H1 (cell line): ENCODE results near the gene GSAP. TPM values are rescaled to one million over a fixed set of nuclear protein-coding genes. Genes with fewer than 3 reads are reported as not detected.

Source experiments
- CTCF ChIA-PET: fragments of 300-600 bp; sonication (Branson Sonifier 250); formaldehyde crosslinking; loops from one replicate; lab custom pipeline; 2021; ENCODE audit not compliant: partially characterized antibody; lab: Charles Lee
- POLR2A ChIA-PET: fragments of 300-600 bp; sonication (Branson Sonifier 250); formaldehyde crosslinking; loops from one replicate; lab custom pipeline; 2021; ENCODE audit warnings: inconsistent platforms; ENCODE audit not compliant: partially characterized antibody; lab: Charles Lee
- DNase-seq, 2 experiments: peaks; one replicate each; pipeline versions ENCODE4 v3.0.0 to v3.0.0-alpha.2; 2010 to 2022; ENCODE audit warnings: low spot score in 2 of 2, low read depth in 1 of 2, mixed read lengths in 1 of 2
- FAIRE-seq: peaks from 2 replicates; lab custom pipeline; 2011; peaks lifted over from hg19 to GRCh38; lab: Jason Lieb, UNC
- H2AFZ ChIP-seq: 2 replicates; pipeline ENCODE4 v1.8.1; 2012; ENCODE audit warnings: low read length, inconsistent platforms
- H2AK5ac ChIP-seq: 2 replicates; pipeline ENCODE4 v1.6.1; 2013; ENCODE audit warnings: low read depth, low read length
- H2BK120ac ChIP-seq: replicated peaks from 2 replicates; pipeline ENCODE3; 2013; ENCODE audit warnings: low read depth, low read length, inconsistent platforms
- H2BK12ac ChIP-seq: 2 replicates; pipeline ENCODE4 v1.6.1; 2013; ENCODE audit warnings: low read depth, low read length
- H2BK15ac ChIP-seq: 2 replicates; pipeline ENCODE4 v1.6.1; 2013; ENCODE audit warnings: low read length
- H2BK20ac ChIP-seq: 2 replicates; pipeline ENCODE4 v1.6.1; 2013; ENCODE audit warnings: low read length
- H2BK5ac ChIP-seq: 2 replicates; pipeline ENCODE4 v1.6.1; 2013; ENCODE audit warnings: low read depth, low read length
- H3K14ac ChIP-seq: 2 replicates; pipeline ENCODE4 v1.6.1; 2013; ENCODE audit warnings: inconsistent platforms; ENCODE audit not compliant: insufficient read length
- H3K18ac ChIP-seq: 2 replicates; pipeline ENCODE4 v1.6.1; 2013; ENCODE audit warnings: low read length; ENCODE audit errors: extremely low read depth
- H3K23ac ChIP-seq: 2 replicates; pipeline ENCODE4 v1.6.1; 2013; ENCODE audit warnings: inconsistent platforms; ENCODE audit not compliant: insufficient read length
- H3K23me2 ChIP-seq: 2 replicates; pipeline ENCODE4 v1.6.1; 2013; ENCODE audit warnings: low read depth, low read length
- H3K27ac ChIP-seq: 2 replicates; pipeline ENCODE4 v1.6.1; 2011; ENCODE audit warnings: low read depth, low read length, inconsistent platforms
- H3K27me3 ChIP-seq, 4 experiments: replicated peaks in 1 of 4; 1 replicate in 1 of 4; 2 replicates in 3 of 4; pipeline versions ENCODE4 v1.6.1 to v1.8.1; 2011 to 2013; ENCODE audit warnings: low read length in 3 of 4, mild to moderate bottlenecking in 3 of 4, inconsistent platforms in 2 of 4, mixed read lengths in 2 of 4, moderate library complexity in 1 of 4; ENCODE audit not compliant: control insufficient read depth in 3 of 4, insufficient read depth in 3 of 4; ENCODE audit errors: extremely low read depth in 1 of 4
- H3K36me3 ChIP-seq, 4 experiments: 2 replicates each; pipeline versions ENCODE4 v1.6.1 to v1.8.1; 2011 to 2013; ENCODE audit warnings: mild to moderate bottlenecking in 4 of 4, low read length in 3 of 4, moderate library complexity in 2 of 4, control low read depth in 1 of 4, inconsistent platforms in 1 of 4; ENCODE audit not compliant: insufficient read depth in 4 of 4, control insufficient read depth in 2 of 4
- H3K4ac ChIP-seq: replicated peaks from 2 replicates; pipeline ENCODE3; 2013; ENCODE audit warnings: low read length, low read depth, mixed read lengths, inconsistent platforms; ENCODE audit not compliant: insufficient read length
- H3K4me1 ChIP-seq, 4 experiments: replicated peaks in 1 of 4; 1 replicate in 1 of 4; 2 replicates in 3 of 4; pipeline versions ENCODE4 v1.6.1 to v1.8.1; 2011 to 2013; ENCODE audit warnings: low read length in 3 of 4, inconsistent platforms in 2 of 4, mixed read lengths in 1 of 4; ENCODE audit not compliant: insufficient read depth in 4 of 4, control insufficient read depth in 3 of 4
- H3K4me2 ChIP-seq, 2 experiments: 2 replicates each; pipeline versions ENCODE4 v1.6.1 to v1.8.1; 2011 to 2013; ENCODE audit warnings: low read depth in 2 of 2, low read length in 2 of 2, control low read depth in 1 of 2, inconsistent platforms in 1 of 2, mild to moderate bottlenecking in 1 of 2; ENCODE audit not compliant: insufficient read depth in 1 of 2
- H3K4me3 ChIP-seq, 4 experiments: fragments of 200-600, 300-600 bp in 1 of 4; sonication (generic), shearing (Covaris generic), sonication (Bioruptor Twin) in 1 of 4; 2 replicates each; pipeline versions ENCODE4 v1.5.1 to v1.8.1; 2011 to 2016; ENCODE audit warnings: low read length in 4 of 4, low read depth in 3 of 4, control low read depth in 2 of 4, inconsistent platforms in 2 of 4, mild to moderate bottlenecking in 2 of 4, mixed read lengths in 1 of 4, moderate library complexity in 1 of 4; ENCODE audit not compliant: insufficient read depth in 2 of 4; ENCODE audit errors: extremely low read depth in 1 of 4
- H3K56ac ChIP-seq: replicated peaks from 2 replicates; pipeline ENCODE3; 2013; ENCODE audit warnings: low read depth, mild to moderate bottlenecking, mixed read lengths, low read length, inconsistent platforms; ENCODE audit not compliant: insufficient read length
- H3K79me1 ChIP-seq: 2 replicates; pipeline ENCODE4 v1.6.1; 2013; ENCODE audit warnings: low read depth, low read length, control low read depth
- H3K79me2 ChIP-seq, 2 experiments: 2 replicates each; pipeline versions ENCODE4 v1.6.1 to v1.8.1; 2012 to 2013; ENCODE audit warnings: low read length in 2 of 2, mild to moderate bottlenecking in 2 of 2, inconsistent platforms in 1 of 2; ENCODE audit not compliant: insufficient read depth in 2 of 2, control insufficient read depth in 1 of 2
- H3K9ac ChIP-seq, 4 experiments: replicated peaks in 1 of 4; 1 replicate in 1 of 4; 2 replicates in 3 of 4; pipeline versions ENCODE4 v1.6.1 to v1.8.1; 2011 to 2013; ENCODE audit warnings: low read depth in 3 of 4, low read length in 3 of 4, control low read depth in 2 of 4, mild to moderate bottlenecking in 2 of 4, moderate library complexity in 2 of 4, inconsistent platforms in 1 of 4; ENCODE audit errors: extremely low read depth in 1 of 4
- H3K9me3 ChIP-seq, 2 experiments: 2 replicates each; pipeline versions ENCODE4 v1.6.1 to v1.8.1; 2012 to 2013; ENCODE audit warnings: mild to moderate bottlenecking in 2 of 2, moderate library complexity in 2 of 2, control low read depth in 1 of 2, inconsistent platforms in 1 of 2, low read depth in 1 of 2, low read length in 1 of 2, mixed read lengths in 1 of 2; ENCODE audit not compliant: insufficient read depth in 2 of 2
- H4K20me1 ChIP-seq, 2 experiments: replicated peaks in 1 of 2; 2 replicates each; pipeline versions ENCODE3 to v1.8.1; 2011 to 2013; ENCODE audit warnings: inconsistent platforms in 2 of 2, low read length in 2 of 2, mild to moderate bottlenecking in 1 of 2; ENCODE audit not compliant: insufficient read depth in 2 of 2, control insufficient read depth in 1 of 2
- H4K5ac ChIP-seq: 2 replicates; pipeline ENCODE4 v1.6.1; 2013; ENCODE audit warnings: low read length, low read depth, mixed read lengths, inconsistent platforms; ENCODE audit not compliant: insufficient read length
- H4K8ac ChIP-seq: 2 replicates; pipeline ENCODE4 v1.8.0; 2013; ENCODE audit warnings: mild to moderate bottlenecking, moderate library complexity, low read length, inconsistent platforms; ENCODE audit not compliant: insufficient read depth; ENCODE audit errors: extremely low read depth
- H4K91ac ChIP-seq: replicated peaks from 2 replicates; pipeline ENCODE3; 2013; ENCODE audit warnings: low read length, mixed read lengths, inconsistent platforms; ENCODE audit not compliant: insufficient read length
- BACH1 ChIP-seq: IDR thresholded peaks from 2 replicates; pipeline ENCODE4 v1.6.1; 2012; ENCODE audit warnings: low read length, improper control_type of control experiment
- CHD1 ChIP-seq: IDR thresholded peaks from 2 replicates; pipeline ENCODE4 v1.6.1; 2012; ENCODE audit warnings: low read depth, low read length, improper control_type of control experiment
- CHD2 ChIP-seq: IDR thresholded peaks from 2 replicates; pipeline ENCODE4 v1.6.1; 2012; ENCODE audit warnings: low read length, improper control_type of control experiment
- JUND ChIP-seq: IDR thresholded peaks from 2 replicates; pipeline ENCODE4 v1.6.1; 2011; ENCODE audit warnings: mild to moderate bottlenecking, improper control_type of control experiment, low read length
- KDM4A ChIP-seq: IDR thresholded peaks from one replicate; pipeline ENCODE4 v1.7.1; 2012; ENCODE audit warnings: low read depth, mild to moderate bottlenecking, moderate library complexity, low read length, inconsistent platforms; ENCODE audit not compliant: severe bottlenecking
- PHF8 ChIP-seq: fragments of 200-600 bp; sonication (generic); conservative IDR thresholded peaks from 2 replicates; pipeline ENCODE4 v1.7.1; 2012; ENCODE audit warnings: low read depth, mild to moderate bottlenecking, inconsistent platforms, low read length, moderate library complexity
- TBP ChIP-seq: IDR thresholded peaks from 2 replicates; pipeline ENCODE4 v1.6.1; 2011; ENCODE audit warnings: low read depth, low read length, improper control_type of control experiment
- WGBS, 2 experiments: shearing (Covaris generic) in 1 of 2; methylation state at CpG; one replicate each; pipeline versions ENCODE4 v1.1.6 to v1.1.7; 2013 to 2015; ENCODE audit warnings: low lambda C conversion rate in 2 of 2, mixed read lengths in 2 of 2, inconsistent platforms in 1 of 2, low coverage in 1 of 2, missing lambda C conversion rate in 1 of 2; ENCODE audit not compliant: insufficient replicate concordance in 2 of 2, insufficient coverage in 1 of 2, insufficient read length in 1 of 2; ENCODE audit errors: extremely low coverage in 1 of 2, missing lambda C conversion rate in 1 of 2; 5-methylcytosine and 5-hydroxymethylcytosine counted together
- polyA plus RNA-seq, 7 experiments: library from polyadenylated mRNA; depleted of rRNA in 3 of 7; stranded (reverse) in 5 of 7; unstranded in 2 of 7; fragments of >200 nt in 5 of 7; fragments of 200-250 nt in 2 of 7; gene quantifications; 1 replicate in 5 of 7; 2 replicates in 1 of 7; 4 replicates in 1 of 7; pipeline versions ENCODE4 v1.2.1 to v1.2.3, GENCODE V29; 2011 to 2013; ENCODE audit warnings: missing spikeins in 2 of 7, mixed read lengths in 2 of 7
- total RNA-seq: library from RNA; stranded (reverse); fragmentation: NEBNext Ultra II Directional; extraction: Animal tissue kit (Norgen Biotek cat#: 25700); gene quantifications from 2 replicates; pipeline ENCODE4 v1.2.1, GENCODE V29; 2021
- TF ChIP-seq, protein P1 (sequence below), 3 experiments: IDR thresholded peaks; 1 replicate in 2 of 3; 2 replicates in 1 of 3; pipeline versions ENCODE4 v1.5.1 to v1.6.1; 2011; ENCODE audit warnings: low read length in 3 of 3, mild to moderate bottlenecking in 3 of 3, inconsistent platforms in 2 of 3, low read depth in 1 of 3, moderate library complexity in 1 of 3; ENCODE audit not compliant: insufficient read depth in 1 of 3; ENCODE audit errors: control extremely low read depth in 1 of 3

The GSAP gene
- total and polyA plus RNA-seq, 2 of the 8 experiments (the other 6 are each of a cell fraction or from before 2014, with no cell fraction given) = 0.93 to 2.1 TPM

DNA sequence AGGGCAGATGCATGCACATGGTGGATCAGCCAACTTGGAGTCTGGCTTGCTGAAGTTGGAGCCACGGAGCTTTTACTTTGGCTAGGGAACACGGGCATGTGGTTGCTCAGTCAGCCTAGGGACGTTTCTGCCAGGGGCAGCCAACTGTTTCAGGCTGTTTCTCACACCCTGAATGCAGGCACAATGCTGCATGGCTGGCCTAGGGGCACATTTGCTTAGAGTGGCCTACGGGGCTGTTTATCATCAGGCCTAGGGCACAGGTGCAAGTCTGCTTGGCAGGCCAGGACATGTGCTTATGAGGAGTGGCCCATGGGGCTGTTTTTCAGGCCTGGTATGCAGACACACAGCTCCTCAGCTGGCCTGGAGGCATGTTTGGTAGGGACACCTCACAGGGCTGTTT is 107.4 kb downstream of the GSAP start:
- no peak for FAIRE-seq
- Histone ChIP-seq H4K20me1 (no peaks in the 10 kb centered on the region), H3K23ac (no peak overlapping the region), H2BK120ac (no peak overlapping the region), H3K9ac (no peak overlapping the region), H4K8ac (no peak overlapping the region)
- POLR2A ChIA-PET = no interaction called here
- TF ChIP-seq, protein P1, sequence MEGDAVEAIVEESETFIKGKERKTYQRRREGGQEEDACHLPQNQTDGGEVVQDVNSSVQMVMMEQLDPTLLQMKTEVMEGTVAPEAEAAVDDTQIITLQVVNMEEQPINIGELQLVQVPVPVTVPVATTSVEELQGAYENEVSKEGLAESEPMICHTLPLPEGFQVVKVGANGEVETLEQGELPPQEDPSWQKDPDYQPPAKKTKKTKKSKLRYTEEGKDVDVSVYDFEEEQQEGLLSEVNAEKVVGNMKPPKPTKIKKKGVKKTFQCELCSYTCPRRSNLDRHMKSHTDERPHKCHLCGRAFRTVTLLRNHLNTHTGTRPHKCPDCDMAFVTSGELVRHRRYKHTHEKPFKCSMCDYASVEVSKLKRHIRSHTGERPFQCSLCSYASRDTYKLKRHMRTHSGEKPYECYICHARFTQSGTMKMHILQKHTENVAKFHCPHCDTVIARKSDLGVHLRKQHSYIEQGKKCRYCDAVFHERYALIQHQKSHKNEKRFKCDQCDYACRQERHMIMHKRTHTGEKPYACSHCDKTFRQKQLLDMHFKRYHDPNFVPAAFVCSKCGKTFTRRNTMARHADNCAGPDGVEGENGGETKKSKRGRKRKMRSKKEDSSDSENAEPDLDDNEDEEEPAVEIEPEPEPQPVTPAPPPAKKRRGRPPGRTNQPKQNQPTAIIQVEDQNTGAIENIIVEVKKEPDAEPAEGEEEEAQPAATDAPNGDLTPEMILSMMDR (IDR thresholded peaks at IDR 0.05; ENCODE audit: control extremely low read depth in 1 of 3, insufficient read depth in 1 of 3, low read depth in 1 of 3, low read length in 3 of 3) = no peak
- no peak for TF ChIP-seq CHD2
- no peak for TF ChIP-seq KDM4A
- TF ChIP-seq JUND = no peak
- TF ChIP-seq PHF8 = no peak
- no peak for TF ChIP-seq TBP
- TF ChIP-seq CHD1 = no peak
- TF ChIP-seq BACH1 = no peak
- TF ChIP-seq, all 59 proteins: peak for 0
- no peak overlapping the region for H3K4ac ChIP-seq
- no peak overlapping the region for H2BK20ac ChIP-seq
- no peak overlapping the region for H3K4me2 ChIP-seq
- no peak overlapping the region for H2AK5ac ChIP-seq
- H2BK12ac ChIP-seq = 0 out of 2 replicates have a peak overlapping the region, but pooled peaks have one; percentile 21
- H2BK15ac ChIP-seq = 0 out of 2 replicates have a peak overlapping the region, but pooled peaks have one; percentile 33
- no peak overlapping the region for H4K5ac ChIP-seq
- H3K4me1 ChIP-seq = peaks cover 0 to 10% (median 1%) of the 10 kb centered on the region in 4 experiments; a peak in 3 of 7 replicates
- H3K18ac ChIP-seq = no peak overlapping the region
- H3K23me2 ChIP-seq = no peaks in the 10 kb centered on the region
- DNase-seq = no peak
- no peaks in the 10 kb centered on the region for H3K9me3 ChIP-seq
- 86% methylated on average over 4 of the region's 4 CpGs; no CpG with 5 or more reads in 1 of the 2 experiments for WGBS, 2 experiments
- H3K14ac ChIP-seq = no peak overlapping the region
- H3K79me1 ChIP-seq = no peaks in the 10 kb centered on the region
- no peak overlapping the region for H3K27ac ChIP-seq
- H3K4me3 ChIP-seq = no peak overlapping the region
- H4K91ac ChIP-seq = peak overlapping the region; percentile 10
- CTCF ChIA-PET = interaction anchor here (1.2 kb wide), 1 partner anchor 61 kb away, joined by 3 read pairs; no protein-coding TSS in a partner anchor
- H3K56ac ChIP-seq = no peak overlapping the region
- H3K36me3 ChIP-seq = no peaks in the 10 kb centered on the region
- no peak overlapping the region for H2AFZ ChIP-seq
- peak overlapping the region; percentile 54; the same call in 1 of the 2 replicates for H2BK5ac ChIP-seq
- H3K27me3 ChIP-seq = no peaks in the 10 kb centered on the region; a peak in 1 of 7 replicates
- H3K79me2 ChIP-seq = no peaks in the 10 kb centered on the region
